H1 (cell line): ENCODE data around the gene MEX3D. TPM values are rescaled to one million over a fixed set of nuclear protein-coding genes. Genes with fewer than 3 reads are reported as not detected.

Experiments used
- ATF2 ChIP-seq: IDR thresholded peaks from 2 replicates; pipeline ENCODE4 v1.6.1; 2012; ENCODE audit warnings: low read length, inconsistent platforms
- BRCA1 ChIP-seq: IDR thresholded peaks from 2 replicates; pipeline ENCODE4 v1.6.1; 2012; ENCODE audit warnings: low read depth, low read length, improper control_type of control experiment
- CEBPB ChIP-seq: IDR thresholded peaks from 2 replicates; pipeline ENCODE4 v1.6.1; 2012; ENCODE audit warnings: low read depth, low read length
- CTBP2 ChIP-seq: IDR thresholded peaks from 2 replicates; pipeline ENCODE4 v1.7.0; 2011; ENCODE audit warnings: borderline replicate concordance, mild to moderate bottlenecking, moderate library complexity, mixed read lengths, low read length; ENCODE audit not compliant: insufficient read depth, insufficient read length
- EGR1 ChIP-seq: IDR thresholded peaks from 2 replicates; pipeline ENCODE4 v1.6.1; 2011; ENCODE audit warnings: low read depth, low read length, borderline replicate concordance
- EZH2 ChIP-seq: fragments of 200-600 bp; sonication (generic); IDR thresholded peaks from 2 replicates; pipeline ENCODE4 v1.7.1; 2012; ENCODE audit warnings: low read depth, mild to moderate bottlenecking, moderate library complexity, low read length, inconsistent platforms; ENCODE audit not compliant: severe bottlenecking
- GTF2F1 ChIP-seq: IDR thresholded peaks from 2 replicates; pipeline ENCODE4 v1.6.1; 2012; ENCODE audit warnings: low read depth, low read length, improper control_type of control experiment, borderline replicate concordance
- JUN ChIP-seq: IDR thresholded peaks from 2 replicates; pipeline ENCODE4 v1.6.1; 2011; ENCODE audit warnings: low read depth, mild to moderate bottlenecking, improper control_type of control experiment, low read length
- JUND ChIP-seq: IDR thresholded peaks from 2 replicates; pipeline ENCODE4 v1.6.1; 2011; ENCODE audit warnings: mild to moderate bottlenecking, improper control_type of control experiment, low read length
- KDM4A ChIP-seq: IDR thresholded peaks from one replicate; pipeline ENCODE4 v1.7.1; 2012; ENCODE audit warnings: low read depth, mild to moderate bottlenecking, moderate library complexity, low read length, inconsistent platforms; ENCODE audit not compliant: severe bottlenecking
- PHF8 ChIP-seq: fragments of 200-600 bp; sonication (generic); conservative IDR thresholded peaks from 2 replicates; pipeline ENCODE4 v1.7.1; 2012; ENCODE audit warnings: low read depth, mild to moderate bottlenecking, inconsistent platforms, low read length, moderate library complexity
- POLR2AphosphoS5 ChIP-seq: IDR thresholded peaks from 2 replicates; pipeline ENCODE4 v1.6.1; 2011; ENCODE audit warnings: low read depth, low read length
- RAD21 ChIP-seq, 2 experiments: IDR thresholded peaks in 1 of 2; conservative IDR thresholded peaks in 1 of 2; 2 replicates each; pipeline ENCODE4 v1.6.1; 2011; ENCODE audit warnings: low read depth in 2 of 2, low read length in 2 of 2, improper control_type of control experiment in 1 of 2, inconsistent platforms in 1 of 2, mild to moderate bottlenecking in 1 of 2, moderate library complexity in 1 of 2
- RXRA ChIP-seq: IDR thresholded peaks from 2 replicates; pipeline ENCODE4 v1.6.1; 2011; ENCODE audit warnings: low read depth, mild to moderate bottlenecking, low read length, moderate library complexity; ENCODE audit not compliant: insufficient read depth
- SIN3A ChIP-seq, 2 experiments: IDR thresholded peaks in 1 of 2; conservative IDR thresholded peaks in 1 of 2; 2 replicates each; pipeline ENCODE4 v1.6.1; 2011 to 2012; ENCODE audit warnings: low read length in 2 of 2, improper control_type of control experiment in 1 of 2, low read depth in 1 of 2, mild to moderate bottlenecking in 1 of 2
- SIRT6 ChIP-seq: IDR thresholded peaks from one replicate; pipeline ENCODE4 v1.7.1; 2012; ENCODE audit warnings: low read length, inconsistent platforms
- SIX5 ChIP-seq: IDR thresholded peaks from 2 replicates; pipeline ENCODE4 v1.6.1; 2011; ENCODE audit warnings: mild to moderate bottlenecking, low read depth, low read length
- SRF ChIP-seq: IDR thresholded peaks from 2 replicates; pipeline ENCODE4 v1.6.1; 2011; ENCODE audit warnings: mild to moderate bottlenecking, low read depth, low read length, moderate library complexity
- SUZ12 ChIP-seq: fragments of 200-600 bp; sonication (generic); IDR thresholded peaks from 2 replicates; pipeline ENCODE4 v1.6.1; 2012; ENCODE audit warnings: mild to moderate bottlenecking, inconsistent platforms, low read length, moderate library complexity, mixed read lengths
- polyA plus RNA-seq, 7 experiments: library from polyadenylated mRNA; depleted of rRNA in 3 of 7; stranded (reverse) in 5 of 7; unstranded in 2 of 7; fragments of >200 nt in 5 of 7; fragments of 200-250 nt in 2 of 7; gene quantifications; 1 replicate in 5 of 7; 2 replicates in 1 of 7; 4 replicates in 1 of 7; pipeline versions ENCODE4 v1.2.1 to v1.2.3, GENCODE V29; 2011 to 2013; ENCODE audit warnings: missing spikeins in 2 of 7, mixed read lengths in 2 of 7
- total RNA-seq: library from RNA; stranded (reverse); fragmentation: NEBNext Ultra II Directional; extraction: Animal tissue kit (Norgen Biotek cat#: 25700); gene quantifications from 2 replicates; pipeline ENCODE4 v1.2.1, GENCODE V29; 2021

MEX3D gene
- total and polyA plus RNA-seq, 2 of the 8 experiments (the other 6 are each of a cell fraction or from before 2014, with no cell fraction given), result 20.8 to 78.8 TPM

DNA sequence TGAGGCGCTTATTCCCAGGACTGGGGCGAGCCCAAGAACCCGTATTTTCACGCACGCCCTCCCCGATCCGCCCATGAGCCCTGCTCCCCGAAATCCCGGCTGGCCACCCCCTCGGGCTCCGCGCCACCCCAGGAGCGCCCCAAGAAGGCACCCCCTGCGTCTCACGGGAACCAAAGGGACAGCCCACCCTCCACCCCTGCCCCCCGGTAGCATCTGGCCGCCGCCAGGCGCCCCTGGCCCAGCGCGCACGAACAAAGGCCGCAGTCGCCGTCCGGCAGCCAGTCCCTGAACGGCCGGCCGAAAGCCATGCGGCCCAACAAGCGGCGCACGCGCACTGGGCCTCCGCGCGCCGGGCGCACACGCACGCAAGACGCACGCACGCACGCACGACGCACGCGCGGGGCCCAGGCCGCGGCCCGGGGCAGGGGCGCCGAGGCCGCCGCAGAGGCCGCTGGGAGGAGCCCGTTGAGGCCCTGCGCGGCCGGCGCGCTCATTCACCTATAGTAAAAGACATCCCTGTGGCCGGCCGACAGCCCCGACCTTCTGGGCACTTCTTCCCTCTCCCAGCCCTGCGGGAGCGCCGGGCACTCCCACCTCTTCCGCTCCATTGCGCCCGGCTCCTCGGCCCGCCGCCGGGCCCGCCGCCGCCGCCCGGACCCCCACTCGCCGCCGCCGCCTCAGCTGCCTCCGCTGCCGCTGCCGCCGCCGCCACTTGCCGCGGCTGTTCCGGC, 24.1 kb upstream of the MEX3D start (continued):
- TF ChIP-seq SUZ12 (no peak), BRCA1 (no peak), ATF2 (no peak), SIX5 (no peak), RXRA (no peak), KDM4A (peak; percentile 37), RAD21 (IDR thresholded peaks at IDR 0.05 in 1 of 2, conservative IDR thresholded peaks at IDR 0.05 in 1 of 2; ENCODE audit: low read depth in 2 of 2, low read length in 2 of 2) (no peak), JUND (no peak), GTF2F1 (no peak), SRF (no peak), EGR1 (no peak), SIRT6 (no peak), CEBPB (no peak), CTBP2 (no peak), JUN (no peak), SIN3A (conservative IDR thresholded peaks at IDR 0.05 in 1 of 2, IDR thresholded peaks at IDR 0.05 in 1 of 2; ENCODE audit: low read depth in 1 of 2, low read length in 2 of 2) (no peak; a peak in 2 of 4 replicates), PHF8 (peak; percentile 75), EZH2 (no peak), POLR2AphosphoS5 (peak; percentile 92)
